MM.1S (cell line): Measurements from ENCODE around the gene SLC16A13.

ENCODE experiments used
- DNase-seq: peaks from one replicate; pipeline ENCODE4 v3.0.0-alpha.2; 2015
- H2AFZ ChIP-seq: fragments of 300-600 bp; sonication (generic); 2 replicates; pipeline ENCODE4 v1.6.0; 2016; ENCODE audit warnings: antibody characterized with exemption, low read length
- H3F3A ChIP-seq: fragments of 300-600 bp; sonication (generic); 2 replicates; pipeline ENCODE4 v1.6.1; 2016; ENCODE audit warnings: mild to moderate bottlenecking, antibody characterized with exemption, low read length, moderate library complexity, mixed read lengths; ENCODE audit not compliant: insufficient read depth
- H3K27ac ChIP-seq: fragments of 300-600 bp; sonication (generic); 2 replicates; pipeline ENCODE4 v1.5.1; 2016; ENCODE audit warnings: mild to moderate bottlenecking, low read length
- H3K27me3 ChIP-seq: fragments of 300-600 bp; sonication (generic); replicated peaks from 2 replicates; pipeline ENCODE4 v1.6.0; 2016; ENCODE audit warnings: low read length; ENCODE audit not compliant: insufficient read depth
- H3K36me3 ChIP-seq: fragments of 300-600 bp; sonication (generic); replicated peaks from 2 replicates; pipeline ENCODE4 v1.6.1; 2016; ENCODE audit warnings: mild to moderate bottlenecking, low read length, mixed read lengths; ENCODE audit not compliant: insufficient read depth
- H3K4me1 ChIP-seq: fragments of 300-600 bp; sonication (generic); 2 replicates; pipeline ENCODE4 v1.6.1; 2016; ENCODE audit warnings: low read length, mixed read lengths
- H3K4me2 ChIP-seq: fragments of 300-600 bp; sonication (generic); 2 replicates; pipeline ENCODE4 v1.6.0; 2016; ENCODE audit warnings: low read depth, low read length
- H3K4me3 ChIP-seq: fragments of 300-600 bp; sonication (generic); 2 replicates; pipeline ENCODE4 v1.5.1; 2016; ENCODE audit warnings: low read length, mixed read lengths
- H3K79me2 ChIP-seq: fragments of 300-600 bp; sonication (generic); 2 replicates; pipeline ENCODE4 v1.6.1; 2016; ENCODE audit warnings: mixed run types, low read length, mixed read lengths
- H3K9ac ChIP-seq: fragments of 300-600 bp; sonication (generic); 2 replicates; pipeline ENCODE4 v1.6.1; 2016; ENCODE audit warnings: low read length, mixed read lengths
- H3K9me2 ChIP-seq: fragments of 300-600 bp; sonication (generic); replicated peaks from 2 replicates; pipeline ENCODE4 v1.6.1; 2016; ENCODE audit warnings: mild to moderate bottlenecking, low read length, mixed read lengths; ENCODE audit not compliant: insufficient read depth
- H3K9me3 ChIP-seq: fragments of 300-600 bp; sonication (generic); replicated peaks from 2 replicates; pipeline ENCODE4 v1.6.1; 2016; ENCODE audit warnings: mild to moderate bottlenecking, low read length, mixed read lengths; ENCODE audit not compliant: insufficient read depth
- H4K20me1 ChIP-seq: fragments of 300-600 bp; sonication (generic); 2 replicates; pipeline ENCODE4 v1.6.1; 2016; ENCODE audit warnings: mild to moderate bottlenecking, low read length, moderate library complexity, mixed read lengths; ENCODE audit not compliant: insufficient read depth
- CTCF ChIP-seq: fragments of 300-600 bp; sonication (generic); IDR thresholded peaks from 2 replicates; pipeline ENCODE4 v1.5.1; 2016; ENCODE audit warnings: antibody characterized with exemption, low read length, mixed read lengths
- EZH2 ChIP-seq: fragments of 300-600 bp; sonication (generic); optimal IDR thresholded peaks from 2 replicates; pipeline ENCODE3; 2017; ENCODE audit warnings: low read depth, mild to moderate bottlenecking, antibody characterized with exemption, low read length, mixed read lengths
- EZH2phosphoT487 ChIP-seq: fragments of 300-600 bp; sonication (generic); IDR thresholded peaks from 2 replicates; pipeline ENCODE4 v1.6.1; 2018; ENCODE audit warnings: antibody characterized with exemption, low read length

The SLC16A13 gene

GRCh38 chr17:7014261-7014994 lies 21.4 kb upstream of the SLC16A13 start:
- no peaks in the 10 kb centered on the region for H3K9me2 ChIP-seq
- DNase-seq = peak; percentile 99
- TF ChIP-seq EZH2phosphoT487 = no peak
- TF ChIP-seq CTCF = peak; percentile 44
- H3K4me2 ChIP-seq = peak overlapping the region; percentile 95
- peak overlapping the region; percentile 100 for H3K27ac ChIP-seq
- no peaks in the 10 kb centered on the region for H3K36me3 ChIP-seq
- H3K9me3 ChIP-seq = no peaks in the 10 kb centered on the region
- peak overlapping the region; percentile 16; the same call in 1 of the 2 replicates for H2AFZ ChIP-seq
- peak overlapping the region; percentile 99 for H3K9ac ChIP-seq
- H3F3A ChIP-seq = peaks cover 34% of the 10 kb centered on the region
- H4K20me1 ChIP-seq = no peaks in the 10 kb centered on the region
- peaks cover 61% of the 10 kb centered on the region for H3K79me2 ChIP-seq
- H3K4me1 ChIP-seq = peaks cover 22% of the 10 kb centered on the region
- no peaks in the 10 kb centered on the region for H3K27me3 ChIP-seq
- H3K4me3 ChIP-seq = peak overlapping the region; percentile 89

GRCh38 chr17:7014995-7015958 lies 20.5 kb upstream of the SLC16A13 start:
- H3K27ac ChIP-seq = peak overlapping the region; percentile 100
- DNase-seq = peak; percentile 88
- TF ChIP-seq EZH2 = no peak
- no peak for TF ChIP-seq EZH2phosphoT487
- no peak for TF ChIP-seq CTCF

DNA sequence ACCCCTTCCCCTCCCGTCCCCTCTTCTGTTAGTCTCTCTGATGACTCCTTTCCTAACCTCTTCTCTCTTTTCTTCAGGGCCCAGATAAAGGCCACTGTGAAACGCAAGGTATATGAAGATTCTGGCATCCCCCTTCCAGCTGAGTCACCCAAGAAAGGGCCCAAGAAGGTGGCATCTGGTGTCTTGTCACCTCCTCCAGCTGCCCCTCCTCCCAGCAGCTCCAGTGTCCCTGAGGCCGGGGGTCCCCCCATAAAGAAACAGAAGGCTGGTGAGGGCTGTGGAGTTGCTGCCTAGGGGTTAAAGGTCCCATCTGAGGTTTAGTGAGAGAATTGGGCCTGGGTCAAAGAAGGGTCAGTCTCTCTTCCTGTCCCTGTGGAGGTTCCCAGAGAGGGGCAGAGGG lies 19.4 kb upstream of the SLC16A13 start:
- no peaks in the 10 kb centered on the region for H3K9me2 ChIP-seq
- peaks cover 41% of the 10 kb centered on the region for H3K79me2 ChIP-seq
- peak overlapping the region; percentile 89 for H3K4me3 ChIP-seq
- H3K4me1 ChIP-seq = peaks cover 14% of the 10 kb centered on the region
- no peaks in the 10 kb centered on the region for H3K27me3 ChIP-seq
- peak overlapping the region; percentile 93 for H3K4me2 ChIP-seq
- no peaks in the 10 kb centered on the region for H3K9me3 ChIP-seq
- no peaks in the 10 kb centered on the region for H3K36me3 ChIP-seq
- no peak overlapping the region for H2AFZ ChIP-seq
- no peak for DNase-seq
- H3K9ac ChIP-seq = peak overlapping the region; percentile 99
- no peaks in the 10 kb centered on the region for H4K20me1 ChIP-seq
- TF ChIP-seq EZH2phosphoT487 (no peak), CTCF (no peak), EZH2 (no peak)
- peak overlapping the region; percentile 100 for H3K27ac ChIP-seq
- peaks cover 37% of the 10 kb centered on the region for H3F3A ChIP-seq

More at GRCh38 chr17:7014995-7015958, 20.5 kb upstream of the SLC16A13 start:
- Histone ChIP-seq H4K20me1 (no peaks in the 10 kb centered on the region), H3K9ac (peak overlapping the region; percentile 99), H3K4me1 (peaks cover 21% of the 10 kb centered on the region), H2AFZ (peak overlapping the region; percentile 40), H3K79me2 (peaks cover 52% of the 10 kb centered on the region), H3K9me3 (no peaks in the 10 kb centered on the region), H3K27me3 (no peaks in the 10 kb centered on the region), H3K9me2 (no peaks in the 10 kb centered on the region), H3K36me3 (no peaks in the 10 kb centered on the region), H3K4me2 (peak overlapping the region; percentile 93), H3F3A (peaks cover 34% of the 10 kb centered on the region), H3K4me3 (peak overlapping the region; percentile 89)
